ENCODE measurements around the gene RBM19. TPM values are rescaled to one million over a fixed set of nuclear protein-coding genes. Genes with fewer than 3 reads are reported as not detected.

RBM19 gene
- total RNA-seq, 2 donors from 2014 or later = 38.6 to 43.1 TPM

DNA sequence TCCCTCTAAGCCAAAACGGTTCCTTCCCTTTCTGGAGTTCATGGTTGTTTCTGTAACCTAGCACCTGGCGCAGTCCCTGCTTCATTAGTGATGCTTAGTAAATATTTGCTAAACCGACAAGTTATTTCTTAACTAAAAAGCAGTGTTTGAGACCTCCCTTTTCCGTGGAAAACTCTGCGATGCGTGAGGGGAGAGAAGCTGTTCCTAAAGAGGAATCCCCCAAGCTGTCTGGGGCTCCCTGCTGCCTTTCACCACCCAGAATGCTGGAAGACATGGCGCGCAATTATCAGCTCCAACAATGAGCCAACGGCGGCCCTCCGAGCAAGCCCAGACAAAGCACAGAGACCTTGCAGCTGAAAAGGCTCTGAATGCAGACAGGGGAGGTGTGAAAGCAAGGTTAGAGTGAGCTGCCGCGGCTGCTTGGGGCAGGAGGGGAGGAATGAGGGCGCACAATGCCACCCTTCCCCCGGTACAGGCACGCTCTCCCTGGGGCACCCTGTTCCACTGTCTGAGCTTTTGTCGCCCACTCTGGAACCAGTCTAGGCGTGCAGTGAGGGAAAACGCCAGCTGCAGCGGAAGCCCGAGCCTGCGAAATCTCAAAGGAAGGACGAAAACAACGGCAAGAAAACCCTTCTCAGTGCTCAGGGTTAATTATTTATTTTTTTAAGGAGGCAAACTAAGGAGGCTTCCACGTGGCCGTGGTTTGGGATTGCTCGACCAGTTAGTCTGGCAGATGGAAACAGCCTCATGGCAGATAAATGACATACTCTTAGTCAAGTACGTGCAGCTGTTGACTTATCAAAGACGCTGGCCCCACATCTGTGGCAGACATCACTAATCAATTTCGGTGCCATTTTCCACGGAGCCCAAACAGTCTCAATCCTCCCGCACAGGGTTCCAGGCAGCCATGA is 66.3 kb downstream of the RBM19 start:
- no peak overlapping the region for H3K4me3 ChIP-seq (ENCODE audit: low read length)
- Mint-ChIP-seq H3K4me3 (peak overlapping the region; percentile 20), H3K4me1 (peaks cover 26% of the 10 kb centered on the region), H3K9me3 (no peaks in the 10 kb centered on the region), H3K27me3 (ENCODE audit: insufficient read depth) (no peaks in the 10 kb centered on the region), H3K36me3 (ENCODE audit: low read depth) (peaks cover 31% of the 10 kb centered on the region), H3K27ac (peak overlapping the region; percentile 96)
- TF ChIP-seq, protein P1, sequence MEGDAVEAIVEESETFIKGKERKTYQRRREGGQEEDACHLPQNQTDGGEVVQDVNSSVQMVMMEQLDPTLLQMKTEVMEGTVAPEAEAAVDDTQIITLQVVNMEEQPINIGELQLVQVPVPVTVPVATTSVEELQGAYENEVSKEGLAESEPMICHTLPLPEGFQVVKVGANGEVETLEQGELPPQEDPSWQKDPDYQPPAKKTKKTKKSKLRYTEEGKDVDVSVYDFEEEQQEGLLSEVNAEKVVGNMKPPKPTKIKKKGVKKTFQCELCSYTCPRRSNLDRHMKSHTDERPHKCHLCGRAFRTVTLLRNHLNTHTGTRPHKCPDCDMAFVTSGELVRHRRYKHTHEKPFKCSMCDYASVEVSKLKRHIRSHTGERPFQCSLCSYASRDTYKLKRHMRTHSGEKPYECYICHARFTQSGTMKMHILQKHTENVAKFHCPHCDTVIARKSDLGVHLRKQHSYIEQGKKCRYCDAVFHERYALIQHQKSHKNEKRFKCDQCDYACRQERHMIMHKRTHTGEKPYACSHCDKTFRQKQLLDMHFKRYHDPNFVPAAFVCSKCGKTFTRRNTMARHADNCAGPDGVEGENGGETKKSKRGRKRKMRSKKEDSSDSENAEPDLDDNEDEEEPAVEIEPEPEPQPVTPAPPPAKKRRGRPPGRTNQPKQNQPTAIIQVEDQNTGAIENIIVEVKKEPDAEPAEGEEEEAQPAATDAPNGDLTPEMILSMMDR (conservative IDR thresholded peaks at IDR 0.05) = no peak
- peak overlapping the region; percentile 92 for H3K27ac ChIP-seq (ENCODE audit: low read depth, low read length)
- no peaks in the 10 kb centered on the region for H3K27me3 ChIP-seq (ENCODE audit: control insufficient read depth, insufficient read depth, low read length, poor library complexity, severe bottlenecking)
- 61 to 72% methylated on average over 30 to 32 of the region's 32 CpGs for WGBS, 2 experiments (ENCODE audit: insufficient coverage in 1 of 2, insufficient read length in 1 of 2)
- H3K9ac ChIP-seq (ENCODE audit: extremely low read depth, low read length, poor library complexity, severe bottlenecking) = no peak overlapping the region
- peaks cover 14% of the 10 kb centered on the region for H3K4me1 ChIP-seq (ENCODE audit: control insufficient read depth, insufficient read depth, low read length)
- H3K9me3 ChIP-seq (ENCODE audit: control insufficient read depth, low read length) = no peaks in the 10 kb centered on the region
- peak; percentile 89 for DNase-seq
- H3K36me3 ChIP-seq (ENCODE audit: control insufficient read depth, insufficient read depth, low read length) = peaks cover 19% of the 10 kb centered on the region

DNA sequence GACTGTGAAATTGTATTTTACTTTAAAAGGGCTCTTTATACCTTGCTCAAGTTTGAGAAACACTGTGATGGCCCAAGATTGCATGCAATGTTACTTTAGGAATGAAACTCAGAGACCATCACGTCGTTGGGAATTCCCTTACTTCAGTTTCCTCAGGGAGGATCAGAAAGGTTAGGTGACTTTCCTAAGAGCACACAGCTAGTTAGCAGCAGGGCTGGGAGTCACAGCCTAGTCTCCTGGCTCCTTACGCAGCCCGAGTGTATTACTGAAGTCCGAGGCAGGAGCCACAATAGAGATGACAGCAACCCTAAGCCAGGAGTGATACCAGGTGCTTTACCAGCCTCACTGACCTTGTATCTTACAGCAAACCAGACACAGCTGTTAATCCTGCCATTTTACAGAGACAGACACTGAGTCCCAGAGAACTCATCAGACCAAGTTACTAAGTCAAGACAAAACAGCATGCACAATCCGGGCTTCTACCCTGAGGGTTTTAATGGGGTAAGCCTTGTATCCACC is 67.0 kb downstream of the RBM19 start:
- no peak overlapping the region for H3K9ac ChIP-seq (ENCODE audit: extremely low read depth, low read length, poor library complexity, severe bottlenecking)
- peaks cover 25% of the 10 kb centered on the region for H3K36me3 Mint-ChIP-seq (ENCODE audit: low read depth)
- peak overlapping the region; percentile 96 for H3K27ac Mint-ChIP-seq
- H3K36me3 ChIP-seq (ENCODE audit: control insufficient read depth, insufficient read depth, low read length) = peaks cover 13% of the 10 kb centered on the region
- H3K27me3 ChIP-seq (ENCODE audit: control insufficient read depth, insufficient read depth, low read length, poor library complexity, severe bottlenecking) = no peaks in the 10 kb centered on the region
- peak; percentile 48 for DNase-seq
- peaks cover 25% of the 10 kb centered on the region for H3K4me1 Mint-ChIP-seq
- no peak overlapping the region for H3K4me3 ChIP-seq (ENCODE audit: low read length)
- TF ChIP-seq, protein P1 (conservative IDR thresholded peaks at IDR 0.05) = no peak
- H3K27me3 Mint-ChIP-seq (ENCODE audit: insufficient read depth) = no peaks in the 10 kb centered on the region
- peaks cover 14% of the 10 kb centered on the region for H3K4me1 ChIP-seq (ENCODE audit: control insufficient read depth, insufficient read depth, low read length)
- H3K4me3 Mint-ChIP-seq = no peak overlapping the region
- no peaks in the 10 kb centered on the region for H3K9me3 Mint-ChIP-seq
- no peaks in the 10 kb centered on the region for H3K9me3 ChIP-seq (ENCODE audit: control insufficient read depth, low read length)
- WGBS, 2 experiments (ENCODE audit: insufficient coverage in 1 of 2, insufficient read length in 1 of 2) = 89 to 94% methylated on average over 5 to 6 of the region's 6 CpGs
- H3K27ac ChIP-seq (ENCODE audit: low read depth, low read length) = peak overlapping the region; percentile 92

DNA sequence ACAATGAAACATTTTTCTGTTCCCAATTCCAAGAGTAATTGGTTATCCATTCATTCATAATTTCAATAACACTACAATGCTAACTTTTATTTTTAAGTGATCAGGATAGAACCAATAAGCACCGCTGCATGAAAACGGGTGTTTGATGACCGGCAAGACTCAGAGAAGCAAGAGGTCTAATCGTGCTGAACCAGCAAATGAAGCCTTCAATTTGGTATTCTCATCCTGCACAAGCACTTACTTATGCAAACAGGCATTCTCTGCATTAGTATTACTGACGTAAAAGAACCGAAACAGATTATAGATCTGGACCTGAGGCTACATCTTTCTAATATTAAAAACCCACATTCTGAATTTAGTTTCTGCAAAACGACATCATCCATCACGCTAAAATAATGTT is 67.7 kb downstream of the RBM19 start:
- TF ChIP-seq, protein P1 (conservative IDR thresholded peaks at IDR 0.05) = no peak
- Histone ChIP-seq H3K27ac (ENCODE audit: low read depth, low read length) (no peak overlapping the region), H3K9me3 (ENCODE audit: control insufficient read depth, low read length) (no peaks in the 10 kb centered on the region), H3K4me1 (ENCODE audit: control insufficient read depth, insufficient read depth, low read length) (peaks cover 14% of the 10 kb centered on the region), H3K4me3 (ENCODE audit: low read length) (no peak overlapping the region), H3K27me3 (ENCODE audit: control insufficient read depth, insufficient read depth, low read length, poor library complexity, severe bottlenecking) (no peaks in the 10 kb centered on the region), H3K36me3 (ENCODE audit: control insufficient read depth, insufficient read depth, low read length) (peaks cover 7% of the 10 kb centered on the region), H3K9ac (ENCODE audit: extremely low read depth, low read length, poor library complexity, severe bottlenecking) (no peak overlapping the region)
- no peaks in the 10 kb centered on the region for H3K9me3 Mint-ChIP-seq
- no peak for DNase-seq
- H3K4me3 Mint-ChIP-seq = no peak overlapping the region
- no peak overlapping the region for H3K27ac Mint-ChIP-seq
- H3K36me3 Mint-ChIP-seq (ENCODE audit: low read depth) = peaks cover 19% of the 10 kb centered on the region
- peaks cover 25% of the 10 kb centered on the region for H3K4me1 Mint-ChIP-seq
- 93 to 97% methylated on average over 4 to 8 of the region's 8 CpGs for WGBS, 2 experiments (ENCODE audit: insufficient coverage in 1 of 2, insufficient read length in 1 of 2)
- no peaks in the 10 kb centered on the region for H3K27me3 Mint-ChIP-seq (ENCODE audit: insufficient read depth)
